ENCODE results near the gene MCM6.

DNA sequence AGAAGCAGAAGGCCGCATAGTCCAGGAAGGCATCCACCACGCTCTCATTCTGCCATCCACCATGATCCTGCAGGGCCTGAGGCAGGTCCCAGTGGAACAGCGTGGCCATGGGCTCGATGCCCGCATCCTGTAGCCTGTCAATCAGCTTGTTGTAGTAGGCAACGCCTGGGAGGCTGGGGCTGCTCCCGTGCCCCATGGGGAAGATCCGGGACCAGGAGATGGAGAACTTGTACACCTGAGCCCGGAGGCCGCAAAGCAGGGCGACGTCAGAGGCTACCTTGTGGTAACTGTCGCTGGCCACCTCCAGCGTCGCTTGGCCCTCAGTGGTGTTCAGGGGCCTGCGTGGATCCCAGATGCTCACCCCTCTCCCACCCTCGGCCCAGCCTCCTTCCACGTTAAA lies 58.8 kb downstream of the MCM6 start:
- TF ChIP-seq, protein P1, sequence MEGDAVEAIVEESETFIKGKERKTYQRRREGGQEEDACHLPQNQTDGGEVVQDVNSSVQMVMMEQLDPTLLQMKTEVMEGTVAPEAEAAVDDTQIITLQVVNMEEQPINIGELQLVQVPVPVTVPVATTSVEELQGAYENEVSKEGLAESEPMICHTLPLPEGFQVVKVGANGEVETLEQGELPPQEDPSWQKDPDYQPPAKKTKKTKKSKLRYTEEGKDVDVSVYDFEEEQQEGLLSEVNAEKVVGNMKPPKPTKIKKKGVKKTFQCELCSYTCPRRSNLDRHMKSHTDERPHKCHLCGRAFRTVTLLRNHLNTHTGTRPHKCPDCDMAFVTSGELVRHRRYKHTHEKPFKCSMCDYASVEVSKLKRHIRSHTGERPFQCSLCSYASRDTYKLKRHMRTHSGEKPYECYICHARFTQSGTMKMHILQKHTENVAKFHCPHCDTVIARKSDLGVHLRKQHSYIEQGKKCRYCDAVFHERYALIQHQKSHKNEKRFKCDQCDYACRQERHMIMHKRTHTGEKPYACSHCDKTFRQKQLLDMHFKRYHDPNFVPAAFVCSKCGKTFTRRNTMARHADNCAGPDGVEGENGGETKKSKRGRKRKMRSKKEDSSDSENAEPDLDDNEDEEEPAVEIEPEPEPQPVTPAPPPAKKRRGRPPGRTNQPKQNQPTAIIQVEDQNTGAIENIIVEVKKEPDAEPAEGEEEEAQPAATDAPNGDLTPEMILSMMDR (IDR thresholded peaks at IDR 0.05) = no peak
- no peak for TF ChIP-seq POLR2A (IDR thresholded peaks at IDR 0.05)
- no peak for TF ChIP-seq EP300 (IDR thresholded peaks at IDR 0.05; ENCODE audit: low read depth)
- no peak for TF ChIP-seq POLR2AphosphoS5 (IDR thresholded peaks at IDR 0.05)
